ENCODE measurements around the gene ACAD10. TPM values are rescaled to one million over a fixed set of nuclear protein-coding genes. Genes with fewer than 3 reads are reported as not detected.
A peak's percentile ranks its signal among the peaks of the same experiment; 100 is the strongest.

The ACAD10 gene
- total RNA-seq, 1 donor from 2014 or later, result 24.0 TPM

- peak; percentile 65 to 79 for ATAC-seq
- peak overlapping the region; percentile 95 for H3K27ac ChIP-seq
- intact Hi-C loops (cut with DNase I), result no loop called here
- no peak for TF ChIP-seq CTCF (IDR thresholded peaks at IDR 0.05)
- no peak overlapping the region for H3K4me3 ChIP-seq
- no peak for DNase-seq
- H3K9me3 ChIP-seq, result no peaks in the 10 kb centered on the region
- peaks cover 58% of the 10 kb centered on the region for H3K36me3 ChIP-seq
- peaks cover 60% of the 10 kb centered on the region for H3K4me1 ChIP-seq
- H3K27me3 ChIP-seq (ENCODE audit: low read depth), result no peaks in the 10 kb centered on the region
These were observed 94.8 kb downstream of the ACAD10 start for GRCh38 chr12:111780615-111781014.

- ATAC-seq (no peak), DNase-seq (no peak)
- intact Hi-C loops (cut with DNase I), result no loop called here
- Histone ChIP-seq H3K36me3 (peaks cover 64% of the 10 kb centered on the region), H3K27me3 (ENCODE audit: low read depth) (no peaks in the 10 kb centered on the region), H3K27ac (peak overlapping the region; percentile 95), H3K4me3 (no peak overlapping the region), H3K9me3 (no peaks in the 10 kb centered on the region), H3K4me1 (peaks cover 55% of the 10 kb centered on the region)
- TF ChIP-seq CTCF (IDR thresholded peaks at IDR 0.05), result no peak
These were observed 95.3 kb downstream of the ACAD10 start for GRCh38 chr12:111781085-111781658.

GRCh38 chr12:111783046-111783445, 97.2 kb downstream of the ACAD10 start:
- TF ChIP-seq CTCF (IDR thresholded peaks at IDR 0.05), result no peak
- Histone ChIP-seq H3K4me3 (no peak overlapping the region), H3K4me1 (peaks cover 47% of the 10 kb centered on the region), H3K36me3 (peaks cover 83% of the 10 kb centered on the region), H3K27me3 (ENCODE audit: low read depth) (no peaks in the 10 kb centered on the region), H3K27ac (no peak overlapping the region), H3K9me3 (no peaks in the 10 kb centered on the region)
- ATAC-seq, result no peak
- intact Hi-C loops (cut with DNase I), result no loop called here
- DNase-seq, result no peak

GRCh38 chr12:111784953-111785352, 99.1 kb downstream of the ACAD10 start:
- DNase-seq (no peak), ATAC-seq (no peak)
- TF ChIP-seq CTCF (IDR thresholded peaks at IDR 0.05), result no peak
- intact Hi-C loops (cut with DNase I), result no loop called here
- no peaks in the 10 kb centered on the region for H3K27me3 ChIP-seq (ENCODE audit: low read depth)
- H3K9me3 ChIP-seq, result no peaks in the 10 kb centered on the region
- no peak overlapping the region for H3K27ac ChIP-seq
- H3K4me3 ChIP-seq, result no peak overlapping the region
- H3K36me3 ChIP-seq, result peaks cover 91% of the 10 kb centered on the region
- peaks cover 34% of the 10 kb centered on the region for H3K4me1 ChIP-seq

GRCh38 chr12:111785651-111786050, 99.8 kb downstream of the ACAD10 start:
- Histone ChIP-seq H3K36me3 (peaks cover 97% of the 10 kb centered on the region), H3K9me3 (no peaks in the 10 kb centered on the region), H3K27me3 (ENCODE audit: low read depth) (no peaks in the 10 kb centered on the region), H3K27ac (no peak overlapping the region), H3K4me3 (no peak overlapping the region), H3K4me1 (peaks cover 27% of the 10 kb centered on the region)
- no peak for ATAC-seq
- no peak for DNase-seq
- intact Hi-C loops (cut with DNase I), result no loop called here
- TF ChIP-seq CTCF (IDR thresholded peaks at IDR 0.05), result no peak

All from lower lobe of right lung (tissue), 2 donors.